Effector memory CD8-positive, alpha-beta T cell (primary cell): Measurements from ENCODE around the gene DOCK6.

ENCODE experiments used
- ATAC-seq: fragments of 150-1000 bp; cut with Tn5 transposase; replicated peaks from 2 replicates; pipeline ENCODE4 v1.10.0; 2021; ENCODE audit warnings: mild to moderate bottlenecking, moderate library complexity
- DNase-seq, 3 experiments: peaks; one replicate each; pipeline ENCODE4 v3.0.0; 2021
- H3K27ac Mint-ChIP-seq, 2 donors: one replicate each; pipeline ENCODE4 v1.8.0; 2022; ENCODE audit warnings: mild to moderate bottlenecking in 2 of 2, mixed read lengths in 2 of 2, moderate library complexity in 2 of 2
- H3K27me3 Mint-ChIP-seq, 2 donors: one replicate each; pipeline ENCODE4 v1.8.0; 2022; ENCODE audit warnings: mixed read lengths in 2 of 2
- H3K36me3 Mint-ChIP-seq: one replicate; pipeline ENCODE4 v1.8.0; 2022; ENCODE audit warnings: mild to moderate bottlenecking, moderate library complexity, mixed read lengths; ENCODE audit not compliant: insufficient read depth
- H3K4me1 Mint-ChIP-seq, 2 donors: one replicate each; pipeline ENCODE4 v1.8.0; 2022; ENCODE audit warnings: low read depth in 2 of 2, mixed read lengths in 2 of 2
- H3K4me3 Mint-ChIP-seq, 2 donors: one replicate each; pipeline ENCODE4 v1.8.0; 2022; ENCODE audit warnings: mild to moderate bottlenecking in 2 of 2, mixed read lengths in 2 of 2, moderate library complexity in 2 of 2
- H3K9me3 Mint-ChIP-seq, 2 donors: one replicate each; pipeline ENCODE4 v1.8.0; 2022; ENCODE audit warnings: mixed read lengths in 2 of 2

Gene DOCK6

DNA sequence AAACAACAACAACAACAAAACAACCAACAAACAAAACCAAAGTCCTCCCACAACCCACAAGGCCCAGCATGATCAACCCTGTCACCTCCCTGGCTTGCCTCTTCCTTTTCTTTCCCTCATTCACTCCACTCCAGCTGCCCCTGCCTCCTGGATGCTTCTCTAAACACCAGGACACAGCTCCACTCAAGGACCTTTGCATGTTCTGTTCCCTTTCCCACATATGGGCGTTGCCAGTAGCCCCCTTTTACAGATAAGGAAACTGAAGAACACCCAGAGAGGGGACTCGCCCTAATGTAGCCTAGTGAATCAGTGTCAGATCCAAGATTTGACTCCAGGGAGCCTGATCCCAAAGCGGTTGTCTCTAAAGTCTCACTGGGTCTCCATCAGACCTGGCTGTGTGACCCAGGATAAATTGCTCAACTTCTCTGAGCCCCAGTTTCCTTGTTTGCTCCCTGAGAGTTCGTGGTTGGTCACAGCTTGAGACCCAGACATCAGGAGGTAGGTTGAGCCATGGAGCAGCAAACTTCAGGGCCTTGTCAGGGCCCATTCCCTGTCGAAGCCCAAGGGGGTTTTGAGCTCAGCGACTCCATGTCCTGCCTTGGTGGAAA is 3.0 kb upstream of the DOCK6 start:
- H3K36me3 Mint-ChIP-seq: no peaks in the 10 kb centered on the region
- H3K4me3 Mint-ChIP-seq: no peak overlapping the region
- no peaks in the 10 kb centered on the region for H3K4me1 Mint-ChIP-seq
- DNase-seq (no peak), ATAC-seq (no peak)
- no peak overlapping the region for H3K27ac Mint-ChIP-seq
- H3K9me3 Mint-ChIP-seq: no peaks in the 10 kb centered on the region
- H3K27me3 Mint-ChIP-seq: peaks cover 62 to 83% of the 10 kb centered on the region in 2 donors

DNA sequence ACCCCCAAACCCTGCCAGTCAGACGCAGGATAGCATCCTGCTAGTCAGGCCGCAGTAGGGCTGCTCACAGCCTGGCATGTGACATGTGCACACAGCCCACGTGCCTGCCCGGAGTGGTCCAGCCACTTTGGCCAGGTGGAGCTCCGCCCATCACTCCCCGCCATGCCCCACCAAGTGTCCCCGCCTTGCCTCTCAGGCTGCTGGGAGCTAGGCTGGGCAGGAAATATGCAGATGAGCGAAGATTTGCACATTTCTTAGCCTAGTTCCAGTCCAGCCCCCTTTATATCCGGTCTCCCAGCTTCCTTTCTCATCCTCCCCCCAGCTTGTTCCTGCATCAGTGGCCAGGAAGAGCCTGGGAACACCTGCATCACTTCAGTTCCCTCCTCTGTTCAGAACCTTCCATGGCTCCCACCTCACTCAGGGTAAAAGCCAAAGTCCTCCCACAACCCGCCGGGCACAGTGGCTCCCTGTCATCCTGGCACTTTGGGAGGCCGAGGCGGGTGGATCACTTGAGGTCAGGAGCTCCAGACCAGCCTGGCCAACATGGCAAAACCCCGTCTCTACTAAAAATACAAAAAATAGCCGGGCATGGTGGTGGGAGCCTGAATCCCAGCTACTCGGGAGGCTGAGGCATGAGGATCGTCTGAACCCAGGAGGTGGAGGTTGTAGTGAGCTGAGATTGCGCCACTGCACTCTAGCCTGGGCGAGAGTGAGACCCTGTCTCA is 2.3 kb upstream of the DOCK6 start:
- Mint-ChIP-seq H3K4me1 (no peaks in the 10 kb centered on the region), H3K27ac (no peak overlapping the region), H3K27me3 (peaks cover 62 to 80% of the 10 kb centered on the region in 2 donors), H3K36me3 (no peaks in the 10 kb centered on the region), H3K9me3 (no peaks in the 10 kb centered on the region), H3K4me3 (peak overlapping the region in 1 of 2 donors; percentile 6)
- DNase-seq (no peak), ATAC-seq (no peak)

- no peaks in the 10 kb centered on the region for H3K4me1 Mint-ChIP-seq
- H3K9me3 Mint-ChIP-seq: no peaks in the 10 kb centered on the region
- peaks cover 53 to 71% of the 10 kb centered on the region in 2 donors for H3K27me3 Mint-ChIP-seq
- ATAC-seq (no peak), DNase-seq (no peak)
- no peak overlapping the region for H3K27ac Mint-ChIP-seq
- H3K4me3 Mint-ChIP-seq: peak overlapping the region; percentile 72 to 75
- H3K36me3 Mint-ChIP-seq: no peaks in the 10 kb centered on the region
Observed at GRCh38 chr19:11263726-11264125, 1.4 kb upstream of the DOCK6 start.

DNA sequence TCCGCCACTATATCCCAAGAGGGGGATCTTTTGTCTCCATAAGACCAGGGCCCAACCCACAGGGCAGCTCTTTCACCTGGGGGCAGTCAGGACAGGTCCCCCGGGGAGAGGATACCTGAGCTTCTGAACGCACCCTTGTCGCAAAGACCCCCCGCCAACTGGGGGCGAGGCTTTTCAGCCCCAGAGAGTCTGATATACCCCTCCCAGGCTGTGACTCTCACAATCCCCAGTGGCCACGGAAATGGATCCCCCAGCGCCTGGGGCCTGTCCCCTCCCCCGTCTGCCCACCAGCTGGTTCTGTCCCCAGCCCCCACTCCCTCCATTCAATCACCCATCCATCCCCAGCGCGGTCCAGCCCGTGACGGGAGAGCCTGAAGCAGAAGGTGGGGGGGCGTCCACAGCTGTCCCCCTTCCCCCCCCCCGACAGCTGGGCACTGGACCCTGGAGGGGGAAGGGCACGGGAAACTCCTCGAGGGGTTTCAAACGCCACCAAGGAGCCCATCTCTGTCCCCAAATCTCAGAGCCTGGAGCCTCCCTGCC is 823 bp downstream of the DOCK6 start:
- ATAC-seq (no peak), DNase-seq (no peak)
- H3K36me3 Mint-ChIP-seq: no peaks in the 10 kb centered on the region
- H3K27ac Mint-ChIP-seq: no peak overlapping the region
- no peaks in the 10 kb centered on the region for H3K9me3 Mint-ChIP-seq
- no peaks in the 10 kb centered on the region for H3K4me1 Mint-ChIP-seq
- H3K27me3 Mint-ChIP-seq: peaks cover 31 to 48% of the 10 kb centered on the region in 2 donors
- H3K4me3 Mint-ChIP-seq: peak overlapping the region; percentile 44 to 66

DNA sequence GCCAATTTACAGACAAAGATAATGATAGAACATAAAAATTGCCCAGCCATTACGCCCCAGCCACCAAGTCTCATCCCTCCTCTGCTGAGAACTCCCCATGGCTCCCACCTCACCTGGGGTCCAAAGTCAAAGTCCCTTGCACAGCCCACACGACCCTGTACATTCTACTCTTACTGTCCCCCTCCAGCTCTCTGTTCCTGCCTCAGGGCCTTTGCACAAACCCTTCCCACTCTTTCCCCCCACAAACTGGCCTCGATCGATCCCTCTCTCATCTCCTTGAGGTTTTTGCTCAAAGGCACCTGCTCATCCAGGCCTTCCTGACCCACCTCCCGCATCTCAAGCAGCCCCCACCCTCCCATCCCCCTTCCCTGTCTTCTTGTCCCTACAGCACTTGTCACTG is 1.3 kb downstream of the DOCK6 start:
- DNase-seq (no peak), ATAC-seq (no peak)
- Mint-ChIP-seq H3K9me3 (no peaks in the 10 kb centered on the region), H3K4me1 (no peaks in the 10 kb centered on the region), H3K36me3 (no peaks in the 10 kb centered on the region), H3K27ac (no peak overlapping the region), H3K27me3 (peaks cover 28 to 43% of the 10 kb centered on the region in 2 donors), H3K4me3 (peak overlapping the region; percentile 44 to 66)

GRCh38 chr19:11257846-11258380 is 4.4 kb downstream of the DOCK6 start:
- no peak overlapping the region for H3K4me3 Mint-ChIP-seq
- H3K4me1 Mint-ChIP-seq: no peaks in the 10 kb centered on the region
- H3K36me3 Mint-ChIP-seq: no peaks in the 10 kb centered on the region
- H3K27ac Mint-ChIP-seq: no peak overlapping the region
- no peaks in the 10 kb centered on the region for H3K9me3 Mint-ChIP-seq
- DNase-seq (no peak), ATAC-seq (no peak)
- H3K27me3 Mint-ChIP-seq: peaks cover 8 to 13% of the 10 kb centered on the region in 2 donors

GRCh38 chr19:11256189-11256588 is 6.1 kb downstream of the DOCK6 start:
- H3K9me3 Mint-ChIP-seq: no peaks in the 10 kb centered on the region
- no peaks in the 10 kb centered on the region for H3K4me1 Mint-ChIP-seq
- ATAC-seq: no peak
- H3K36me3 Mint-ChIP-seq: no peaks in the 10 kb centered on the region
- DNase-seq: no peak
- H3K27ac Mint-ChIP-seq: no peak overlapping the region
- peaks cover 4 to 7% of the 10 kb centered on the region in 2 donors for H3K27me3 Mint-ChIP-seq
- H3K4me3 Mint-ChIP-seq: no peak overlapping the region

DNA sequence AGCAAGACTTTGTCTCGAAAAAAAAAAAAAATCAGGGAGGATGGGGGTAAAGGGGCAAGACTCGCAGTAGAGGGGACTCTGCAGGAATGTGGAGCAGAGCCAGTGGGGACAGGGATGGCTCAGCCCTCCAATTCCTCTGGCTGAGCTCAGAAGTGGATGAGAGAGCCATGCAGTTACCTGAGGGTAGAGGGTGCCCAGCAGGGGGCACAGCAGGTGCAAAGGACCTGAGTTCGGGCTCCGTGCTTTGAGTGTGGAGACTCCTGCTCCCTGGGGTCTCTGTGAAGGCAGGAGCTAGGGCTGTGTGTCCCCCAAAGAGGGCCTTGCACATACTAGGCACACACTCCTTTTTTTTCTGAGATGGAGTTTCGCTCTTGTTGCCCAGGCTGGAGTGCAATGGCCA is 7.7 kb downstream of the DOCK6 start:
- no peaks in the 10 kb centered on the region for H3K4me1 Mint-ChIP-seq
- no peak overlapping the region for H3K27ac Mint-ChIP-seq
- no peak for ATAC-seq
- H3K9me3 Mint-ChIP-seq: no peaks in the 10 kb centered on the region
- no peak overlapping the region for H3K4me3 Mint-ChIP-seq
- no peaks in the 10 kb centered on the region for H3K36me3 Mint-ChIP-seq
- DNase-seq: no peak
- no peaks in the 10 kb centered on the region for H3K27me3 Mint-ChIP-seq

DNA sequence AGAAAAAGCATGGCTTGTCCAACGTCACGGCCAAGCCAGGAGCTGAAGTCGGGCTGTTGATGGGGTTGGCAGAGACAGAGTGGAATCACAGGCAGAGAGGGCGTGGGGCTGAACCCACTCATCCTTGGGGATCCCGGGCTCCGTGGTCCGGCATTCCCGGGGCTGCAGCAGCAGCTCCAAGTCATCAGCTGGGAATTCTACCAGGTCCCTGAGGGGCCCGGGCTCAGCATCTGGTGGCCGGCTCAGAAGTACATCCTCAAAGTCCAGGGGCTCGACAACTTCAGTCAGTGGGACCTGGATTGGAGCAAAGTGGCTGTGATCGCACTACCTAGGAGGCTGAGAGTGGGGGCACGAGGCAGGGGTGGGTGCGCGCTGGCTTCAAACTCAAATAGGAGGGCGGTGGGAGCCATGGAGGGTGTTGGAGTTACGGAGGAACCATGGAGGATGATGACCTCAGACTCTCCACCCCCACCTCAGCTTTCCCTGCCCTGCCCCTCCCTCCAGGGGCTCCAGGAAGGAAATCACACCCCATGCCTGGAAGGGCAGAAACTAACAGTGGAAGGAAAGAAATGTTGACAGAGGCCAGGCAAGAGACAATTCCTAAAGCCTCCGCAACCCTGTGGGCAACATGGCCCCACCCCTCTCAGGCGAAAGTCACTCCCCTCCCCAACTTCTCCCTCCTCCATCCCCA is 9.5 kb downstream of the DOCK6 start:
- Mint-ChIP-seq H3K27ac (no peak overlapping the region), H3K36me3 (no peaks in the 10 kb centered on the region), H3K9me3 (no peaks in the 10 kb centered on the region), H3K4me3 (no peak overlapping the region), H3K27me3 (no peaks in the 10 kb centered on the region), H3K4me1 (no peaks in the 10 kb centered on the region)
- DNase-seq (no peak), ATAC-seq (no peak)

DNA sequence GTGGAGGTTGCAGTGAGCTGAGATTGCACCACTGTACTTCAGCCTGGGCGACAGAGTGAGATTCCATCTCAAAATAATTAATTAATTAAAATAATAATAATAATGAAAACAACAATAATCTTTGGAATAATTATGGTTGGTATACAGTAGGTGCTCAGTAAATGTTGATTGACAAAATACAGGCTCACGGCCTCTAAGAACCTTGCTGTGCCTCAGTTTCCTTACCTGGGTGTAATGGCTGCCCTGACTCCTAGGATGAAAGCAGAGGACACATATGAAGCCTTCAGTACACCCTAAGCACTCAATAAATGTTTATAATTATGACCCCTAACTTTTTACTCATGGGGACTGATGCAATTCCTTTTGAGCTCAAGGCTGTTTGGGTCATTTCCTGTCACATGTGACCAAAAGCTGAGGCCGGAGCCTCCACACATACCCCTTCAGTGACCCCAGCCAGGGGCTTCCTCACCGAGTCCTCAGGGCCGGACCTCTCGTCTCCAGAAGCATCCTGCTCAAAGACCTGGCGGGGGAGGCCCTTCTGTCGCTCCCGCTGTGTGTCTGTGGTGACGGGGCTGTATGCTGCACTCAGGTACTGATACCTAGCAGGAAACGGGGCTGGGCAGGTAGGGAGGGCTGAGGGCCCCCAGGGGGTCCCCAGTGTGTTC is 10.5 kb downstream of the DOCK6 start:
- Mint-ChIP-seq H3K27me3 (peaks cover 0 to 4% of the 10 kb centered on the region in 2 donors), H3K36me3 (no peaks in the 10 kb centered on the region), H3K4me3 (no peak overlapping the region), H3K9me3 (no peaks in the 10 kb centered on the region), H3K4me1 (no peaks in the 10 kb centered on the region), H3K27ac (no peak overlapping the region)
- DNase-seq (no peak), ATAC-seq (no peak)

DNA sequence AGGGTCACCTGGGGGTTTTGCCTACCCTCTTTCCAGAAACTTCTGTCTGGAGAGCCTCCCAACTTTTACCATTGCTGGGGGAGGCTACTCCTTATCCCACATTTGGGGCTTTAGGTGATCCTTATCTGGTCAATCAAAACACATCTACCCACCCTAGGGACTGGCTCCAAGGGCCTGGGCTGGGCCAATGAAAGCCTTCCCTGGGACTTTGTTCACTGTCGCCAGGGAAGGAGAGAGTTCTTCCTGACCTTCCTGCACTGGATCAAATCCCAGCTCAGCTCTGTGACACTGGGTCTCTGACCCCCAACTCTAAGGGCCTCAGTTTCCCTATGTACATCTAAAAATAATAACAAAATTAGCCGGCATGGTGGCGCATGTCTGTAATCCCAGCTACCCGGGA is 11.1 kb downstream of the DOCK6 start:
- no peaks in the 10 kb centered on the region for H3K36me3 Mint-ChIP-seq
- H3K4me3 Mint-ChIP-seq: no peak overlapping the region
- DNase-seq: no peak
- H3K9me3 Mint-ChIP-seq: no peaks in the 10 kb centered on the region
- H3K27ac Mint-ChIP-seq: no peak overlapping the region
- ATAC-seq: no peak
- peaks cover 0 to 10% of the 10 kb centered on the region in 2 donors for H3K27me3 Mint-ChIP-seq
- H3K4me1 Mint-ChIP-seq: no peaks in the 10 kb centered on the region

GRCh38 chr19:11248852-11249251 is 13.5 kb downstream of the DOCK6 start:
- H3K27ac Mint-ChIP-seq: no peak overlapping the region
- ATAC-seq (no peak), DNase-seq (no peak)
- H3K27me3 Mint-ChIP-seq: peaks cover 0 to 18% of the 10 kb centered on the region in 2 donors
- no peaks in the 10 kb centered on the region for H3K9me3 Mint-ChIP-seq
- H3K4me1 Mint-ChIP-seq: peaks cover 0 to under 1% of the 10 kb centered on the region in 2 donors
- H3K36me3 Mint-ChIP-seq: no peaks in the 10 kb centered on the region
- no peak overlapping the region for H3K4me3 Mint-ChIP-seq

DNA sequence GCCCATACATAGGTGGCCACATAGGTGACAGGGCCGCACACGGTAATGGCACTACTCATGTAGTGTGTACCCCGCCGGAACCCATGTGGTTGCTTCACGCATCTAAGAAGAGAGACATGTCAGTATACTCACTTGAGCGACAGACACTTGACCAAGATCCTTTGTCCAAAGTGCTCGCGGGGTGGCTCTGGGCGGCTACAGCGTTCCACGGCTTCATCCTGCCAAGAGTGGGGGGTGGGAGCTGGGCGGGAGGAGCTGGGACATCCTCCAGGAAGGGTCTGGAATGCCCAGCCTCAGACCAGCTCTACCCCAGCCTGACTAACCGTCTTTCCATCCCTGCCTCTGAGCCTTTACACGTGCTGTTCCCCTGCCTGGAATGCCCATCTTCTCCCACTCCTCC is 14.4 kb downstream of the DOCK6 start:
- Mint-ChIP-seq H3K27me3 (peaks cover 0 to 21% of the 10 kb centered on the region in 2 donors), H3K4me3 (no peak overlapping the region), H3K36me3 (no peaks in the 10 kb centered on the region), H3K27ac (no peak overlapping the region), H3K4me1 (peaks cover 0 to 8% of the 10 kb centered on the region in 2 donors), H3K9me3 (no peaks in the 10 kb centered on the region)
- DNase-seq (no peak), ATAC-seq (no peak)
